Endothelial cell of umbilical vein (primary cell): ENCODE measurements around the gene GPR150. TPM values are rescaled to one million over a fixed set of nuclear protein-coding genes. Genes with fewer than 3 reads are reported as not detected.

Experiments used
- BruUV-seq: library from RNA; stranded (reverse); fragments of 400-500 nt; replicated peaks from 2 replicates; lab custom pipeline; 2021; lab: Mats Ljungman, UMichigan
- CTCF ChIA-PET: fragments of 300-600, 350-600 bp; sonication (Branson Sonifier 250); formaldehyde crosslinking; loops from one replicate; lab custom pipeline; 2021; ENCODE audit warnings: antibody characterized with exemption, inconsistent platforms; lab: Charles Lee
- POLR2A ChIA-PET: fragments of 300-600, 350-600 bp; sonication (Branson Sonifier 250); formaldehyde crosslinking; loops from one replicate; lab custom pipeline; 2021; ENCODE audit warnings: antibody characterized with exemption, inconsistent platforms; lab: Charles Lee
- DNase-seq: peaks from one replicate; pipeline ENCODE4 v3.0.0-alpha.2; 2011; ENCODE audit warnings: low read depth, low spot score
- FAIRE-seq: peaks from 2 replicates; lab custom pipeline; 2011; peaks lifted over from hg19 to GRCh38; lab: Jason Lieb, UNC
- H2AFZ ChIP-seq: 2 replicates; pipeline ENCODE4 v1.6.0; 2012; ENCODE audit warnings: low read depth, low read length, control low read depth, inconsistent platforms
- H3K27ac ChIP-seq: 2 replicates; pipeline ENCODE4 v1.5.1; 2011; ENCODE audit warnings: low read depth, mild to moderate bottlenecking, control low read depth, low read length, moderate library complexity; ENCODE audit not compliant: insufficient read depth
- H3K27me3 ChIP-seq, 2 experiments: 2 replicates each; pipeline versions ENCODE4 v1.6.0 to v1.6.1; 2011; ENCODE audit warnings: low read length in 2 of 2, mixed read lengths in 1 of 2; ENCODE audit not compliant: control insufficient read depth in 2 of 2, insufficient read depth in 2 of 2
- H3K36me3 ChIP-seq, 2 experiments: 2 replicates in 1 of 2; 3 replicates in 1 of 2; pipeline ENCODE4 v1.5.1; 2011; ENCODE audit warnings: low read length in 2 of 2, mild to moderate bottlenecking in 1 of 2, moderate library complexity in 1 of 2; ENCODE audit not compliant: control insufficient read depth in 2 of 2, insufficient read depth in 2 of 2; ENCODE audit errors: extremely low read depth in 1 of 2
- H3K4me1 ChIP-seq: 3 replicates; pipeline ENCODE4 v1.5.1; 2011; ENCODE audit warnings: mild to moderate bottlenecking, low read length; ENCODE audit not compliant: control insufficient read depth, insufficient read depth; ENCODE audit errors: extremely low read depth
- H3K4me2 ChIP-seq: 2 replicates; pipeline ENCODE4 v1.6.1; 2011; ENCODE audit warnings: low read length, control low read depth, mixed read lengths; ENCODE audit not compliant: insufficient read depth
- H3K4me3 ChIP-seq, 3 experiments: fragments of 200-600 bp in 1 of 3; sonication (generic), shearing (Covaris generic) in 1 of 3; replicated peaks in 1 of 3; 2 replicates each; pipeline ENCODE4 v1.5.1; 2011 to 2016; ENCODE audit warnings: control low read depth in 3 of 3, low read length in 3 of 3, mild to moderate bottlenecking in 2 of 3, inconsistent platforms in 1 of 3, low read depth in 1 of 3, moderate library complexity in 1 of 3; ENCODE audit not compliant: insufficient read depth in 1 of 3
- H3K79me2 ChIP-seq: 2 replicates; pipeline ENCODE4 v1.6.0; 2012; ENCODE audit warnings: low read length, inconsistent platforms; ENCODE audit not compliant: control insufficient read depth, insufficient read depth
- H3K9ac ChIP-seq: replicated peaks from 2 replicates; pipeline ENCODE3; 2011; ENCODE audit warnings: low read length, control low read depth; ENCODE audit not compliant: insufficient read depth; ENCODE audit errors: extremely low read depth
- H3K9me1 ChIP-seq: replicated peaks from 3 replicates; pipeline ENCODE4 v1.6.0; 2011; ENCODE audit warnings: mild to moderate bottlenecking, low read length; ENCODE audit not compliant: control insufficient read depth, insufficient read depth; ENCODE audit errors: extremely low read depth
- H3K9me3 ChIP-seq: replicated peaks from 2 replicates; pipeline ENCODE4 v1.5.1; 2012; ENCODE audit warnings: low read length, inconsistent platforms; ENCODE audit not compliant: control insufficient read depth, insufficient read depth
- H4K20me1 ChIP-seq: replicated peaks from 2 replicates; pipeline ENCODE3; 2011; ENCODE audit warnings: mild to moderate bottlenecking, low read length; ENCODE audit not compliant: control insufficient read depth, insufficient read depth; ENCODE audit errors: extremely low read depth
- CTCF ChIP-seq, 2 donors: IDR thresholded peaks; 1 replicate in 1 of 2; 2 replicates in 1 of 2; pipeline ENCODE4 v1.5.1; 2011; ENCODE audit warnings: low read length in 2 of 2, mild to moderate bottlenecking in 2 of 2, moderate library complexity in 2 of 2, control low read depth in 1 of 2, inconsistent platforms in 1 of 2, low read depth in 1 of 2; ENCODE audit not compliant: insufficient read depth in 1 of 2; ENCODE audit errors: extremely low read depth in 1 of 2
- EZH2 ChIP-seq: IDR thresholded peaks from 2 replicates; pipeline ENCODE4 v1.6.1; 2012; ENCODE audit warnings: borderline replicate concordance, low read depth, mild to moderate bottlenecking, moderate library complexity, low read length, inconsistent platforms; ENCODE audit not compliant: severe bottlenecking
- FOS ChIP-seq: IDR thresholded peaks from 2 replicates; pipeline ENCODE4 v1.6.1; 2011; ENCODE audit warnings: mild to moderate bottlenecking, low read length, moderate library complexity, borderline replicate concordance; ENCODE audit not compliant: insufficient read depth
- GATA2 ChIP-seq: IDR thresholded peaks from 2 replicates; pipeline ENCODE4 v1.7.0; 2011; ENCODE audit warnings: low read depth, mild to moderate bottlenecking, moderate library complexity, mixed read lengths, low read length; ENCODE audit not compliant: insufficient read length, insufficient read depth
- JUN ChIP-seq: IDR thresholded peaks from 2 replicates; pipeline ENCODE4 v1.6.1; 2011; ENCODE audit warnings: borderline replicate concordance, low read depth; ENCODE audit not compliant: insufficient read length, insufficient read depth
- MAX ChIP-seq: IDR thresholded peaks from 2 replicates; pipeline ENCODE4 v1.6.1; 2011; ENCODE audit not compliant: insufficient read depth, insufficient read length
- MYC ChIP-seq: IDR thresholded peaks from one replicate; pipeline ENCODE4 v1.6.1; 2011; ENCODE audit warnings: mild to moderate bottlenecking, low read depth, low read length
- POLR2A ChIP-seq: IDR thresholded peaks from 2 replicates; pipeline ENCODE4 v1.6.1; 2012; ENCODE audit warnings: low read depth, mild to moderate bottlenecking, control low read depth, low read length
- POLR2AphosphoS5 ChIP-seq: IDR thresholded peaks from 2 replicates; pipeline ENCODE4 v1.6.1; 2012; ENCODE audit warnings: low read depth, mild to moderate bottlenecking, control low read depth, low read length, moderate library complexity; ENCODE audit not compliant: insufficient read depth
- dilution Hi-C: fragments of 300-500 bp; cut with MboI; formaldehyde crosslinking; loops from one replicate; pipeline ENCODE4 v1.15.0; 2019; ENCODE audit warnings: low sequenced_read_pairs; ENCODE audit not compliant: extremely low pct_ligation_motif_present
- intact Hi-C: fragments of 100-400 bp; cut with micrococcal nuclease; formaldehyde crosslinking; loops from one replicate; pipeline ENCODE4 v1.10.0; 2022
- polyA plus RNA-seq, 4 experiments: library from polyadenylated mRNA; depleted of rRNA in 3 of 4; stranded (reverse) in 3 of 4; unstranded in 1 of 4; fragments of >200 nt; gene quantifications; 2 replicates each; pipeline versions ENCODE4 v1.2.1 to v1.2.3, GENCODE V29; 2011 to 2012; ENCODE audit warnings: missing spikeins in 1 of 4
- total RNA-seq: library from RNA; stranded (reverse); gene quantifications from 2 replicates; pipeline ENCODE4 v1.2.3, GENCODE V29; 2021

The GPR150 gene
- total and polyA plus RNA-seq, 2 donors (not counting 3 experiments of a cell fraction or from before 2014, with no cell fraction given): 0.28 to 0.31 TPM

- Histone ChIP-seq H3K79me2 (no peaks in the 10 kb centered on the region), H2AFZ (no peak overlapping the region), H3K27me3 (no peaks in the 10 kb centered on the region), H3K4me2 (no peak overlapping the region), H3K9me3 (no peaks in the 10 kb centered on the region), H3K27ac (no peak overlapping the region), H3K4me3 (no peak overlapping the region), H3K4me1 (no peaks in the 10 kb centered on the region), H3K9ac (no peak overlapping the region), H3K36me3 (no peaks in the 10 kb centered on the region), H4K20me1 (no peaks in the 10 kb centered on the region), H3K9me1 (no peaks in the 10 kb centered on the region)
- ChIA-PET POLR2A (no interaction called here), CTCF (no interaction called here)
- FAIRE-seq: no peak
- intact Hi-C loops: no loop called here
- no peak for TF ChIP-seq MAX
- no peak for TF ChIP-seq JUN
- TF ChIP-seq POLR2AphosphoS5: no peak
- TF ChIP-seq FOS: no peak
- no peak for TF ChIP-seq CTCF (IDR thresholded peaks at IDR 0.05; ENCODE audit: extremely low read depth in 1 of 2, insufficient read depth in 1 of 2, low read depth in 1 of 2, low read length in 2 of 2)
- TF ChIP-seq POLR2A: no peak
- no peak for TF ChIP-seq GATA2
- TF ChIP-seq MYC: no peak
- no peak for TF ChIP-seq EZH2
- dilution Hi-C loops: no loop called here
- DNase-seq: no peak
- no TSS peak for BruUV-seq
These were observed 6.4 kb upstream of the GPR150 start for GRCh38 chr5:95613514-95613913.
